K562 (cell line): Measurements from ENCODE around the gene CLDN24. TPM values are rescaled to one million over a fixed set of nuclear protein-coding genes. Genes with fewer than 3 reads are reported as not detected.

Experiments used
- ATAC-seq: fragments of 200-7000 bp; cut with Tn5 transposase; 3 replicates; pipeline ENCODE4 v1.9.1; 2020; ENCODE audit warnings: moderate library complexity
- BruUV-seq: library from RNA; stranded (reverse); fragments of 400-500 nt; replicated peaks from 2 replicates; lab custom pipeline; 2021; lab: Mats Ljungman, UMichigan
- CTCF ChIA-PET: fragments of 300-600 bp; formaldehyde crosslinking; extraction: SDS; loops from one replicate; lab custom pipeline; 2021; ENCODE audit warnings: low intra/inter-chr PET ratio; lab: Yijun Ruan, JAX
- POLR2A ChIA-PET: fragments of 300-600, 350-650 bp; sonication (Branson Sonifier 250); formaldehyde crosslinking; extraction: SDS; loops from one replicate; lab custom pipeline; 2021; ENCODE audit warnings: antibody characterized with exemption, inconsistent platforms; lab: Yijun Ruan, JAX
- DNase-seq, 4 experiments: peaks; one replicate each; pipeline versions ENCODE4 v3.0.0 to v3.0.0-alpha.2; 2011 to 2018; ENCODE audit warnings: low spot score in 3 of 4, mixed read lengths in 3 of 4; ENCODE audit errors: extremely low read depth in 1 of 4
- FAIRE-seq: peaks from 2 replicates; lab custom pipeline; 2011; peaks lifted over from hg19 to GRCh38; lab: Jason Lieb, UNC
- H2AFZ ChIP-seq: 2 replicates; pipeline ENCODE4 v1.6.0; 2011; ENCODE audit warnings: low read depth, low read length, control low read depth, inconsistent platforms
- H3K27ac ChIP-seq: fragments of 200-600 bp; 3 replicates; pipeline ENCODE4 v1.8.0; 2011; ENCODE audit warnings: low read depth, mild to moderate bottlenecking, control low read depth, inconsistent platforms, low read length, moderate library complexity, mixed read lengths; ENCODE audit errors: extremely low read depth
- H3K27me3 ChIP-seq, 2 experiments: fragments of 300-600 bp in 1 of 2; 2 replicates in 1 of 2; 3 replicates in 1 of 2; pipeline versions ENCODE4 v1.6.0 to v1.8.0; 2011; ENCODE audit warnings: inconsistent platforms in 2 of 2, low read length in 2 of 2, mild to moderate bottlenecking in 1 of 2, mixed read lengths in 1 of 2, moderate library complexity in 1 of 2; ENCODE audit not compliant: control insufficient read depth in 2 of 2, insufficient read depth in 2 of 2
- H3K36me3 ChIP-seq: fragments of 300-600 bp; 3 replicates; pipeline ENCODE4 v1.8.0; 2011; ENCODE audit warnings: mild to moderate bottlenecking, low read length, inconsistent platforms; ENCODE audit not compliant: control insufficient read depth, insufficient read depth
- H3K4me1 ChIP-seq, 2 experiments: fragments of 200-600 bp in 1 of 2; replicated peaks in 1 of 2; 2 replicates in 1 of 2; 3 replicates in 1 of 2; pipeline versions ENCODE4 v1.5.1 to v1.8.0; 2011; ENCODE audit warnings: inconsistent platforms in 2 of 2, low read length in 2 of 2, mild to moderate bottlenecking in 1 of 2, mixed read lengths in 1 of 2, moderate library complexity in 1 of 2; ENCODE audit not compliant: control insufficient read depth in 2 of 2, insufficient read depth in 2 of 2
- H3K4me2 ChIP-seq: 2 replicates; pipeline ENCODE4 v1.6.1; 2011; ENCODE audit warnings: low read length, control low read depth, inconsistent platforms, mixed read lengths; ENCODE audit not compliant: insufficient read depth
- H3K4me3 ChIP-seq: fragments of 200-600 bp; sonication (generic), shearing (Covaris generic); 2 replicates; pipeline ENCODE4 v1.5.1; 2016; ENCODE audit warnings: control low read depth, inconsistent platforms
- H3K79me2 ChIP-seq: fragments of 200-600 bp; 3 replicates; pipeline ENCODE4 v1.8.0; 2011; ENCODE audit warnings: low read length, inconsistent platforms; ENCODE audit not compliant: control insufficient read depth, insufficient read depth
- H3K9ac ChIP-seq, 2 experiments: 2 replicates each; pipeline versions ENCODE4 v1.6.0 to v1.6.1; 2011; ENCODE audit warnings: low read depth in 2 of 2, low read length in 2 of 2, control low read depth in 1 of 2, inconsistent platforms in 1 of 2, mild to moderate bottlenecking in 1 of 2, mixed read lengths in 1 of 2; ENCODE audit not compliant: insufficient read depth in 1 of 2
- H3K9me1 ChIP-seq: one replicate; pipeline ENCODE4 v1.6.0; 2011; ENCODE audit warnings: inconsistent platforms, mild to moderate bottlenecking, low read length, moderate library complexity; ENCODE audit not compliant: control insufficient read depth, insufficient read depth
- H3K9me3 ChIP-seq: replicated peaks from 2 replicates; pipeline ENCODE4 v1.5.1; 2011; ENCODE audit warnings: low read depth, low read length, inconsistent platforms; ENCODE audit not compliant: control insufficient read depth, insufficient read depth
- H4K20me1 ChIP-seq: replicated peaks from 2 replicates; pipeline ENCODE4 v1.6.1; 2011; ENCODE audit warnings: low read length, inconsistent platforms, mixed read lengths; ENCODE audit not compliant: control insufficient read depth, insufficient read depth
- KHSRP ChIP-seq: fragments of 450-650 bp; IDR thresholded peaks from 2 replicates; pipeline ENCODE4 v1.6.1; 2017
- MCM3 ChIP-seq: fragments of 450-650 bp; IDR thresholded peaks from 2 replicates; pipeline ENCODE4 v1.6.1; 2016
- MCM7 ChIP-seq, 2 experiments: fragments of 450-650 bp; IDR thresholded peaks; 2 replicates each; pipeline ENCODE4 v1.6.1; 2016 to 2018
- MTA1 ChIP-seq: fragments of 450-650 bp; IDR thresholded peaks from 2 replicates; pipeline ENCODE4 v1.6.1; 2017; ENCODE audit warnings: borderline replicate concordance
- RBM17 ChIP-seq: fragments of 200-400 bp; formaldehyde crosslinking; IDR thresholded peaks from 2 replicates; pipeline ENCODE4 v1.6.1; 2017; ENCODE audit warnings: low read depth, mild to moderate bottlenecking, low read length, borderline replicate concordance
- ZNF695 ChIP-seq: fragments of 450-650 bp; formaldehyde crosslinking; IDR thresholded peaks from 2 replicates; pipeline ENCODE4 v1.4.0; 2020; ENCODE audit warnings: mild to moderate bottlenecking, moderate library complexity
- ZNF780A ChIP-seq: fragments of 250-450 bp; sonication (Bioruptor Pico); IDR thresholded peaks from 2 replicates; pipeline ENCODE4 v1.5.0; 2021; ENCODE audit warnings: mild to moderate bottlenecking
- WGBS: fragments of 100-300 bp; shearing (Covaris generic); methylation state at CpG from one replicate; pipeline ENCODE4 v1.1.6; 2016; ENCODE audit warnings: low coverage, mixed read lengths; ENCODE audit not compliant: insufficient coverage; ENCODE audit errors: missing lambda C conversion rate; 5-methylcytosine and 5-hydroxymethylcytosine counted together
- in situ Hi-C: fragments of 300-500 bp; cut with MboI; formaldehyde crosslinking; loops from 4 replicates; pipeline ENCODE4 v1.15.0; 2018; ENCODE audit warnings: inconsistent platforms, mixed read lengths
- intact Hi-C: fragments of 100-400 bp; cut with micrococcal nuclease; formaldehyde crosslinking; loops from 2 replicates; pipeline ENCODE4 v1.14.2; 2022
- polyA plus RNA-seq, 8 experiments: library from polyadenylated mRNA; depleted of rRNA in 4 of 8; stranded (reverse) in 5 of 8; unstranded in 3 of 8; fragments of >200 nt; fragmentation: Nextera tagmentation in 2 of 8; fragmentation: Illumina TruSeq in 1 of 8; extraction: Ambion mirVana in 2 of 8; extraction: Trizol in 1 of 8; gene quantifications; 2 replicates each; pipeline versions ENCODE4 v1.2.1 to v1.2.3, GENCODE V29; 2011 to 2014; ENCODE audit warnings: inconsistent platforms in 1 of 8, missing spikeins in 1 of 8
- total RNA-seq, 7 experiments: library from RNA; depleted of rRNA in 6 of 7; stranded (reverse); fragments of >200 nt in 6 of 7; fragmentation: Illumina TruSeq in 2 of 7; extraction: Trizol in 2 of 7; gene quantifications; 2 replicates each; pipeline versions ENCODE4 v1.2.1 to v1.2.3, GENCODE V29; 2011 to 2021; ENCODE audit warnings: low replicate concordance in 1 of 7
- TF ChIP-seq, protein P1 (sequence below): fragments of 450-650 bp; formaldehyde crosslinking; conservative IDR thresholded peaks from 2 replicates; pipeline ENCODE4 v1.4.0; 2022; ENCODE audit warnings: mild to moderate bottlenecking, missing genetic modification characterization
- TF ChIP-seq, protein P2 (sequence below): IDR thresholded peaks from 2 replicates; pipeline ENCODE4 v1.6.1; 2016; ENCODE audit warnings: missing genetic modification characterization, missing compliant biosample characterization
- TF ChIP-seq, protein P3 (sequence below): fragments of 450-650 bp; formaldehyde crosslinking; IDR thresholded peaks from 2 replicates; pipeline ENCODE4 v1.4.0; 2022; ENCODE audit warnings: missing genetic modification characterization
- TF ChIP-seq, protein P4 (sequence below): fragments of 450-650 bp; formaldehyde crosslinking; IDR thresholded peaks from 2 replicates; pipeline ENCODE4 v1.4.0; 2022; ENCODE audit warnings: missing genetic modification characterization

CLDN24 gene
- total and polyA plus RNA-seq, 9 of the 15 experiments (the other 6 are each of a cell fraction or from before 2014, with no cell fraction given), result not detected

DNA sequence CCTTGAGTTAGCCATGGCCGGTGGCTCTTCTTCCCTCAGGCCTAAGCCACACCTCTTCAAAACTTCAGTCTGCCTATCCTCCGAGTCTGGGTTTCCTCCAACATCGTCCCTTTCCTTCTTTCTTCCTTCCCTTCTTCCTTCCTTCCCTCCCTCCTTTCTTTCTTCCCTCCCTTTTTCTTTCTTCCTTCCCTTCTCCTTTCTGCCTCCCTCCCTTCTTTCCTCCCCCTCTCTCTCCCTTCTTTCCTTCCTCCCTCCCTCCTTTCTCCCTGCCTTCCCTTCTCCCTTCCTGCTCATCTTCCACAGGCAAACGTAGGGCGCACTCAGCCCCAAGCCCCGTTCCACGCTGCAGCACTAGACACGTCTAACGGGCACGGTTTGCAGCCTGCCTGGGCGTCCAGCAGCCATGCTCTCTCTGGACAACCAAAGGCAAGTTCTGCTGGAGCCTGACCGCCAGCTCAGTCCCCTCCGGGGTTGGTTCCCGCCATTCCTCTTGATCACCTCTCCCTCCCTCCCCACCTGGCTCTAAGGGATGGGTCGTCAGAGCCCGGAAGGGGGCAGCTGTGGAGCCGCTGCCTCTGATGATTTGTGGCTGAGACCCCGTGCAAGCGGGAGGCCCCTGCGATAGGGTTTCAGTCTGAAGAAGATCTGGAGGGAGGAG lies 34.1 kb upstream of the CLDN24 start:
- H3K4me3 ChIP-seq, result no peak overlapping the region
- intact Hi-C loops, result no loop called here
- no peaks in the 10 kb centered on the region for H3K79me2 ChIP-seq
- no peak for DNase-seq
- FAIRE-seq, result no peak
- H3K36me3 ChIP-seq, result no peaks in the 10 kb centered on the region
- BruUV-seq, result no TSS peak
- H4K20me1 ChIP-seq, result no peaks in the 10 kb centered on the region
- TF ChIP-seq ZNF780A (CRISPR knock-in tag) (no peak), RBM17 (no peak), ZNF695 (CRISPR knock-in tag) (no peak), KHSRP (no peak), MCM7 (IDR thresholded peaks at IDR 0.05) (0 out of 4 replicates have a peak, but pooled peaks of 1 of the 2 experiments have one; percentile 46), MCM3 (0 out of 2 replicates have a peak, but pooled peaks have one; percentile 43), MTA1 (0 out of 2 replicates have a peak, but pooled peaks have one; percentile 25)
- TF ChIP-seq, protein P1, sequence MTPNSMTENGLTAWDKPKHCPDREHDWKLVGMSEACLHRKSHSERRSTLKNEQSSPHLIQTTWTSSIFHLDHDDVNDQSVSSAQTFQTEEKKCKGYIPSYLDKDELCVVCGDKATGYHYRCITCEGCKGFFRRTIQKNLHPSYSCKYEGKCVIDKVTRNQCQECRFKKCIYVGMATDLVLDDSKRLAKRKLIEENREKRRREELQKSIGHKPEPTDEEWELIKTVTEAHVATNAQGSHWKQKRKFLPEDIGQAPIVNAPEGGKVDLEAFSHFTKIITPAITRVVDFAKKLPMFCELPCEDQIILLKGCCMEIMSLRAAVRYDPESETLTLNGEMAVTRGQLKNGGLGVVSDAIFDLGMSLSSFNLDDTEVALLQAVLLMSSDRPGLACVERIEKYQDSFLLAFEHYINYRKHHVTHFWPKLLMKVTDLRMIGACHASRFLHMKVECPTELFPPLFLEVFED (CRISPR knock-in tag), result 0 out of 2 replicates have a peak, but pooled peaks have one; percentile 49
- TF ChIP-seq, protein P2, sequence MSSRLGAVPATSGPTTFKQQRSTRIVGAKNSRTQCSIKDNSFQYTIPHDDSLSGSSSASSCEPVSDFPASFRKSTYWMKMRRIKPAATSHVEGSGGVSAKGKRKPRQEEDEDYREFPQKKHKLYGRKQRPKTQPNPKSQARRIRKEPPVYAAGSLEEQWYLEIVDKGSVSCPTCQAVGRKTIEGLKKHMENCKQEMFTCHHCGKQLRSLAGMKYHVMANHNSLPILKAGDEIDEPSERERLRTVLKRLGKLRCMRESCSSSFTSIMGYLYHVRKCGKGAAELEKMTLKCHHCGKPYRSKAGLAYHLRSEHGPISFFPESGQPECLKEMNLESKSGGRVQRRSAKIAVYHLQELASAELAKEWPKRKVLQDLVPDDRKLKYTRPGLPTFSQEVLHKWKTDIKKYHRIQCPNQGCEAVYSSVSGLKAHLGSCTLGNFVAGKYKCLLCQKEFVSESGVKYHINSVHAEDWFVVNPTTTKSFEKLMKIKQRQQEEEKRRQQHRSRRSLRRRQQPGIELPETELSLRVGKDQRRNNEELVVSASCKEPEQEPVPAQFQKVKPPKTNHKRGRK, result peak; percentile 75
- TF ChIP-seq, protein P3, sequence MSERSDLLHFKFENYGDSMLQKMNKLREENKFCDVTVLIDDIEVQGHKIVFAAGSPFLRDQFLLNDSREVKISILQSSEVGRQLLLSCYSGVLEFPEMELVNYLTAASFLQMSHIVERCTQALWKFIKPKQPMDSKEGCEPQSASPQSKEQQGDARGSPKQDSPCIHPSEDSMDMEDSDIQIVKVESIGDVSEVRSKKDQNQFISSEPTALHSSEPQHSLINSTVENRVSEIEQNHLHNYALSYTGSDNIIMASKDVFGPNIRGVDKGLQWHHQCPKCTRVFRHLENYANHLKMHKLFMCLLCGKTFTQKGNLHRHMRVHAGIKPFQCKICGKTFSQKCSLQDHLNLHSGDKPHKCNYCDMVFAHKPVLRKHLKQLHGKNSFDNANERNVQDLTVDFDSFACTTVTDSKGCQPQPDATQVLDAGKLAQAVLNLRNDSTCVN, result peak; percentile 83; the same call in 1 of the 2 replicates
- TF ChIP-seq, protein P4, sequence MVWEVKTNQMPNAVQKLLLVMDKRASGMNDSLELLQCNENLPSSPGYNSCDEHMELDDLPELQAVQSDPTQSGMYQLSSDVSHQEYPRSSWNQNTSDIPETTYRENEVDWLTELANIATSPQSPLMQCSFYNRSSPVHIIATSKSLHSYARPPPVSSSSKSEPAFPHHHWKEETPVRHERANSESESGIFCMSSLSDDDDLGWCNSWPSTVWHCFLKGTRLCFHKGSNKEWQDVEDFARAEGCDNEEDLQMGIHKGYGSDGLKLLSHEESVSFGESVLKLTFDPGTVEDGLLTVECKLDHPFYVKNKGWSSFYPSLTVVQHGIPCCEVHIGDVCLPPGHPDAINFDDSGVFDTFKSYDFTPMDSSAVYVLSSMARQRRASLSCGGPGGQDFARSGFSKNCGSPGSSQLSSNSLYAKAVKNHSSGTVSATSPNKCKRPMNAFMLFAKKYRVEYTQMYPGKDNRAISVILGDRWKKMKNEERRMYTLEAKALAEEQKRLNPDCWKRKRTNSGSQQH, result 0 out of 2 replicates have a peak, but pooled peaks have one; percentile 29
- no peaks in the 10 kb centered on the region; the same call in 1 of the 2 replicates for H3K9me3 ChIP-seq
- peak overlapping the region; percentile 22; the same call in 1 of the 2 replicates for H2AFZ ChIP-seq
- ATAC-seq, result no peak
- H3K4me2 ChIP-seq, result no peak overlapping the region
- no peaks in the 10 kb centered on the region for H3K9me1 ChIP-seq
- CTCF ChIA-PET, result no interaction called here
- in situ Hi-C loops, result no loop called here
- no peaks in the 10 kb centered on the region for H3K27me3 ChIP-seq
- no peak overlapping the region for H3K27ac ChIP-seq
- H3K4me1 ChIP-seq, result peaks cover 10 to 19% of the 10 kb centered on the region in 2 experiments; a peak in 4 of 5 replicates
- H3K9ac ChIP-seq, result peak overlapping the region in 1 of 2 experiments; percentile 51; a peak in 1 of 4 replicates
- POLR2A ChIA-PET, result no interaction called here
- WGBS, result 35% methylated on average over 9 of the region's 20 CpGs
